GM19397 (cell line): ENCODE measurements around the gene ETV2.
"Not testable (repeated sequence)": the region's sequence is repeated elsewhere in the genome, so short reads cannot be mapped to it uniquely, and the experiment has no call there.

ENCODE experiments used
- ATAC-seq: cut with Tn5 transposase; IDR thresholded peaks from one replicate; pipeline ENCODE4 v1.9.1; 2021; ENCODE audit warnings: mild to moderate bottlenecking, moderate library complexity; ENCODE audit not compliant: unreplicated experiment

The ETV2 gene, protein sequence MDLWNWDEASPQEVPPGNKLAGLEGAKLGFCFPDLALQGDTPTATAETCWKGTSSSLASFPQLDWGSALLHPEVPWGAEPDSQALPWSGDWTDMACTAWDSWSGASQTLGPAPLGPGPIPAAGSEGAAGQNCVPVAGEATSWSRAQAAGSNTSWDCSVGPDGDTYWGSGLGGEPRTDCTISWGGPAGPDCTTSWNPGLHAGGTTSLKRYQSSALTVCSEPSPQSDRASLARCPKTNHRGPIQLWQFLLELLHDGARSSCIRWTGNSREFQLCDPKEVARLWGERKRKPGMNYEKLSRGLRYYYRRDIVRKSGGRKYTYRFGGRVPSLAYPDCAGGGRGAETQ

DNA sequence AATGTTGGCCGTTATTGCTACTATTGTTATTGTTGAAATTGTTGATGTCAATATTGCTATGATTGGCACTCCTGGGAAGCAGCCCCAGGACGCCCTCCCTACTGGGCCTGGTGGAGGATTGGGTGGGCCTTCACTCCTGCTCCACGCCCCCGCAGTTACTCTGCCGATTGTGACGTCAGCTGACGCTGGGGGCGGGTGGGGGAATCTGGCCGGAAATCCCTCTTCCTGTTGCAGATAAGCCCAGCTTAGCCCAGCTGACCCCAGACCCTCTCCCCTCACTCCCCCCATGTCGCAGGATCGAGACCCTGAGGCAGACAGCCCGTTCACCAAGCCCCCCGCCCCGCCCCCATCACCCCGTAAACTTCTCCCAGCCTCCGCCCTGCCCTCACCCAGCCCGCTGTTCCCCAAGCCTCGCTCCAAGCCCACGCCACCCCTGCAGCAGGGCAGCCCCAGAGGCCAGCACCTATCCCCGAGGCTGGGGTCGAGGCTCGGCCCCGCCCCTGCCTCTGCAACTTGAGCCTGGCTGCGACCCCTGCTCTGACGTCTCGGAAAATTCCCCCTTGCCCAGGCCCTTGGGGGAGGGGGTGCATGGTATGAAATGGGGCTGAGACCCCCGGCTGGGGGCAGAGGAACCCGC is at the start of gene ETV2:
ETV2 (plus strand) TSS at position 231 of the 637 bp plus-strand sequence. CDS start 716 bp downstream, outside the sequence.
- no peak for ATAC-seq

DNA sequence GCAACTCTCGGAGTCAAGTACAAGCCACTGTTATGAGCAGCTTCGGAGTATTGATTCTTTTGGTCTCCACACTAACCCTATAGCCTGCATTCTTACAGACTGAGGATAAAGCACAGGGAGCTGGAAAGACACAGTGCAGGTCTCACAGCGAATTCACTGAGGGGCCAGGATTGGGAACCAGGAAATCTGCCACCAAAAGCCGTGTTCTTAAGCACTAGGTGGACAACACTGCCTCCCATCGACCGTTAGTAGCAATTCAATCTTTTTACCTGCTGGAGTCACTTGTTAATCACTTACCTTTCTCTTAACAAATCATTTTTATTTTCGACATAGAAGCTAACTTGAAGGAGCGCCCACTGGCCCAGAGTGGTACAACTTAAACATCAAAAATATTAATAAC is 49.3 kb upstream of the ETV2 start:
- ATAC-seq = no peak

DNA sequence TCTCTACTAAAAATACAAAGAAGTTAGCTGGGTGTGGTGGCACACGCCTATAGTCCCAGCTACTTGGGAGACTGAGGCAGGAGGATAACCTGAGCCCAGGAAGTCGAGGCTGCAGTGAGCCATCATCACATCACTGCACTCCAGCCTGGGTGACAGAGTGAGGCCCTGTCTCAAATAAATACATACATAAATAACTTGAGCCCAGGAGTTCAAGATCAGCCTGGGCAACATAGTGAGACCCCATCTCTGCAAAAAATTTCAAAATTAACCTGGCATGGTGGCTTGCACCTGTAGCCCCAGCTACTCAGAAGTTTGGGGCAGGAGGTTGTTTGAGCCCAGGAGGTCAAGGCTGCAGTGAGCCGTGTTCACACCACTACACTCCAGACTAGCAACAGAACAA is 46.5 kb upstream of the ETV2 start:
- not testable (repeated sequence) for ATAC-seq

DNA sequence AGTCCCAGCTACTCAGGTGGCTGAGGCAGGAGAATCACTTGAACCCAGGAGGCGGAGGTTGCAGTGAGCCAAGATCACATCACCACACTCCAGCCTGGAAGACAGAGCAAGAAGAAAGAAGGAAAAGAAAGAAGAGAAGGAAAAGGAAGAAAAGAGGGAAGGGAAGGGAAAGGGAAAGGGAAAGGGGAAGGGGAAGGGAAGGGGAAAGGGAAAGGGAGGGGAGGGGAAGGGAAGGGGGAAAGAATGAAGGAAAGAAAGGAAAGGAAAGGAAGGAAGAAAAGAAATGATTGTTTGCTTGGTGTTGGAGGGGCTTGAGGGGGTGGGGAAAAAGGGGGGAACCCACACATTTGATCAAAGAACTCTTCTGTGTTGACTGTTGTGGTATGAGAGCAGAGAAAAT is 45.6 kb upstream of the ETV2 start:
- ATAC-seq = no peak

DNA sequence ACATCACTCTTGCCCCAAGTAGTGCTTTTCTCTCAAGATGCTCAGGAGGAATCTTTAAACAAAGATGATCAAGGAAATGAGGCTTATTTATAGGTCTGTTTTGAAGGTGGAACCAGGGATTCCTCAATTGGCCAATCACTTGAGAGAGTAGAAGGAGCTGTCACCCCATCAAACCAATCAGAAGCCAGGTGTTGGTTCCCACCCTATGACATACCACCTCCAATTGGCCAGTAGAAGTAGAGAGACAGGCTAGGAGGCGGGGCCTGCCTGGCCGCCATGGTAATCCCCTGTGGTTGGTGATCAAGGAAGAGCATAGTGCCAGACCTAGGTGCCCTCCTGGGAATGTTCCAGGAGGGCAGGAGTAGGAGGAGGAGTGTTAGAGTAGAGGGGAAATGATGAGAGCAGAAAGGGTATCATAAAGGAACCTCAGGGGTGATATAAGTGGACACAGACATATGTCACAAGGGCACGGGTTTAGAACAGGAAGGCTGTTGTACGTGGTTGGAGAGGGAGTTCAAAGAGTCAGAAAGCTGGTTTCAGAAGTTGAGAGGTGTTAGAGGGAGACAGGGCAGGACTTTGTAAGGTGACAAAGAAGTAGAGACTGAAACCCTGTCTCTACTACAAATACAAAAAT is 45.1 kb upstream of the ETV2 start:
- no peak for ATAC-seq

DNA sequence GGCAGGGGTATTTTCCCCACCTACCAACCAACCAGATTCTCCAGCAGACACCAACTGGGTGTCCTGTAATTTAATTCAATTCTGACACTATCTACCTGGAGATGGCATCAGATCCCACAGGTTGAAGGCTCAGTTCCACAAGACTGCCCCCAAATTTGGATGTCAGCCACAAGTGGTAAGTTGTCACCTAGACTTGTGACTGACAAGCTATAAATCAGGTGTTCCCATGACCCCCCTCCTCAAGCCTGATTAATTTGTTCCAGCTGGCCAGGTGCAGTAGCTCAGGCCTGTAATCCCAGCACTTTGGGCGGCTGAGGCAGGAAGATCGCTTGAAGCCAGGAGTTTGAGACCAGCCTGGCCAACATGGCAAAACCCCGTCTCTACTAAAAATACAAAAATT is 39.6 kb upstream of the ETV2 start:
- ATAC-seq = no peak

DNA sequence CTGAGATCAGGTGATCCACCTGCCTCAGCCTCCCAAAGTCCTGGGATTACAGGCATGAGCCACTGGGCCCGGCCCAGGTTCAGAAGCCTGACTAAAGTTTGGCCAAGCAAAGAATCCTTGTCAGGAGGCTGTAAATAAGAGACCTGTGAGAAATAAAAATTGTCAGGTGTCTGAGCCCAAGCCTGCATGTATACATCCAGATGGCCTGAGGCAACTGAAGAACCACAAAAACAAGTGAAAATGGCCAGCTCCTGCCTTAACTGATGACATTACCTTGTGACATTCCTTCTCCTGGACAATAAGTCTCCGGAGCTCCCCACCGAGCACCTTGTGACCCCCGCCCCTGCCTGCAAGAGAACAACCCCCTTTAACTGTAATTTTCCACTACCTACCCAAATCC is 37.1 kb upstream of the ETV2 start:
- ATAC-seq = not testable (repeated sequence)

DNA sequence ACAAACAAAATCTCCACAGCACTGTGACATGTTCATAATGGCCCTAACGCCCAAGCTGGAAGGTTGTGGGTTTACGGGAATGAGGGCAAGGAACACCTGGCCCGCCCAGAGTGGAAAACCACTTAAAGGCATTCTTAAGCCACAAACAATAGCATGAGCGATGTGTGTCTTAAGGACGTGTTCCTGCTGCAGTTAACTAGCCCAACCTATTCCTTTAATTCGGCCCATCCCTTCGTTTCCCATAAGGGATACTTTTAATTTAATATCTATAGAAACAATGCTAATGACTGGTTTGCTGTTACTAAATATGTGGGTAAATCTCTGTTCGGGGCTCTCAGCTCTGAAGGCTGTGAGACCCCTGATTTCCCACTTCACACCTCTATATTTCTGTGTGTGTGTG is 34.4 kb upstream of the ETV2 start:
- ATAC-seq = not testable (repeated sequence)

DNA sequence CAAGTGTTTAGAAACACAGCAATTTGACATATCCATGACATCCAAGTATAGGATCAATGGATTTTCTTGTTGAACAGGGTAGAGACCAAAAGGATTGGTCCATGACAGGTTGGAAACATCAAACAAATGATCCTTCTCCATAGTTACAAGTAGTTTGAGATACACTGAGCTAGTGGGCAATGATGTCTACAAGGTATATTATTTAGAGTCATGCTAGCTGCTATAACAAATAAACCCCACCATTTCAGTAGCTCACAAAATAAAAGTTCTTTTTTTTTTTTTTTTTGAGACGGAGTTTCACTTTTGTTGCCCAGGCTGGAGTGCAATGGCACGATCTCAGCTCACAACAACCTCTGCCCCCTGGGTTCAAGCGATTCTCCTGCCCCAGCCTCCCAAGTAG is 33.9 kb upstream of the ETV2 start:
- ATAC-seq = no peak

DNA sequence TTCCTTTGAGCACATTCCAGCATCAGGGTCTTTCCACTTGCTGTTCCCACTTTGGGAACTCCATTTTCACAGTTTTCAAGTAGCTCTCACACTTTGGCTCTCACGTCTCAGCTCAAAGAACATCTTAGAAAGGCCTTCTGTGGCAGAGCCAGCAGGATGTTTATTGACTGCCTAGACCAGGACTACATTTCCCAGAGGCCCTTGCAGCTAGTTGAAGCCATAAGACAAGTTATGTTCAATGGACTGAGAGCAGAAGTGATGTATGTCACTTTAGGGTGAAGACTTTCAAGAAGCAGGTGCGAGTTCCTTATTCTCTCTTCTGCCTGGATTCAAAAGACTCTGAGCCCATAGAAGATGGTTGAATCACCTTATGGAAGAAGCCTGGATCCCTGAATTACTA is 33.3 kb upstream of the ETV2 start:
- ATAC-seq = no peak

DNA sequence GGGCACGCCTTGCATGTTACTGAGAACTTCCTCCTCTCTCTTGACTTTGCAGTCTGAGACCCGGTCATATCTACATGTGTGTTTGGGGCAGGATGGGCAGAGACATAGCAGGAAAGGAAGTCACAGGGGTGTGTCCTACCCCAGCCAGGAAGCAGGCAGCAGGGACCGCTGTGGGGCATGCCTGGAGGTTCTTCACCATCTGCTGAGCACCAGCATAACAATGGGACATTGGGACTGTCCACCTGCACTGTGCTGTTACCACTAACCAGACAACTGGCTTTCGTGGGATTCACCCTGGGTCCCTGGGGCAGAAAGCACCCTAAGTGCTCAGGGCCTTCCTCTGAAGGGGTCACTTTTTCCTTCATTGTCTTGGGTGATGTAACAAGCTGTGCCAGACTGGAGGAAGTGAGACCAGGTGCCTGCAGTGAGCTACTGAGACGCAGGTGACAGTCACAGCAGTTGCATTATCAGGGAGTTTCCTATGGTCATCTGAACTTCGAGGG is 31.6 kb upstream of the ETV2 start:
- ATAC-seq = no peak

DNA sequence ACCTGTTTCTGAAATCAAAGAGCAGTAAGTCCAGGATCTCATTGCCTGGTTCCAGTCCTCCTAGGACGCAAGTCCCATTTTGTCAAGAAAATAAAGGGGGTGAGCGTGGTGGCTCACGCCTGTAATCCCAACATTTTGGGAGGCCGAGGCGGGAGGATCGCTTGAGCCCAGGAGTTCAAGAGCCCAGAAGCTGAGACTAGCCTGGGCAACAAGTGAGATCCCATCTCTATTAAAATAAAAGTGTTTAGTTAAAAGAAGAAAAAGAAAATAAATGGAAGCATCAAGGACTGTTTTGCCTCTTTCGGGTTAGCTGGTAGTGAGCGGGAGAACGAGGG is 29.4 kb upstream of the ETV2 start:
- no peak for ATAC-seq

DNA sequence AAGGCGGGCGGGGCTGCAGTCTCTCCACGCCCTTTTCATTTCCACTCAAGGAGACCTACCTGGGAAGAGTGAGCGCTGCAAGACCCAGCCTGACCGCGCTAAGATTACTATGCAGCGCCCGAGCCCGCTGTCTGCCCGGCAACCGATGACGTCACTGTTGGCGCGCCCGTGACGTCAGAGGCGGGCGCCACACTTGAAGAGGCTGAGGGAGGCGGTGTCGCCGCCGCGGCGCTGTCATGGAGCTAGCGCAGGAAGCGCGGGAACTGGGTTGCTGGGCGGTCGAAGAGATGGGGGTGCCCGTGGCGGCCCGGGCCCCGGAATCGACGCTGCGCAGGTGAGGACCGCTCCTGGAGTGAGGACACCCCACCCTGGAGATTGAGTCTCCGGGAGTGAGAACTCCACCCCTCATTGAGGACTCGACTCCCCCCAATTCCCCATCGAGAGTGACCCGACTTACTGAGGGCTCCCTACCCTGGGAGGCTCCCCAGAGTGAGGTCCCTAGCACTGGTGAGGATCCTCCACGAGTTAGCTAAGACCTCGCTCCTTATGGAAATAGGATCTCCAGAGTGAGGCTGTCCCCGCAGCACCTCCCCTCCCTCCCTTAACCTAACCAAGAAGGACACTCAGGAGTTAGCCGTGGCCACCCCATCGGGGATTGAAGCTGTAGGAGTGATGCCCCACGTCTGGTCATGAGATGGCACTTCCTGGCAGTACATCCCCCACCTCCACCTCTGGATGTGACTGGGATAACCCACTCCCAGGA is 28.8 kb upstream of the ETV2 start, which contains the start of gene HAUS5:
HAUS5 (plus strand) TSS at position 177 of the 763 bp plus-strand sequence; CDS start at position 237, 60 bp downstream.
- ATAC-seq = peak; percentile 88

DNA sequence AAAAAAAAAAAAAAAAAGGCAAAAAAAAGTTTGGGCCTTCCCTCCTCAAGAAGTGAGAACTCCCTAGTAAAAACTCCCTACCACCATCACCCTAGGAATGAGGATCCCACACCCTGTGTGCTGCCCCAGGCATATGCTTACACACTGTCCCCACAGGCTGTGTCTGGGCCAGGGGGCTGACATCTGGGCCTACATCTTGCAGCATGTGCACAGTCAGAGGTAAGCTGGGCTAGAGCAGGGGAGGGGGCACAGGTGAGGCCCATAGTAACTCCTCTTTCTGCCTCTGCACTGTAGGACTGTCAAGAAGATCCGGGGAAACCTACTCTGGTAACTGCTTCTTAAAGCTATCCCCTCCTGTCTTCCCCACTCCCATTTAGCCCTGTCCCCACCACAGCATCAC is 28.0 kb upstream of the ETV2 start:
- ATAC-seq = no peak

DNA sequence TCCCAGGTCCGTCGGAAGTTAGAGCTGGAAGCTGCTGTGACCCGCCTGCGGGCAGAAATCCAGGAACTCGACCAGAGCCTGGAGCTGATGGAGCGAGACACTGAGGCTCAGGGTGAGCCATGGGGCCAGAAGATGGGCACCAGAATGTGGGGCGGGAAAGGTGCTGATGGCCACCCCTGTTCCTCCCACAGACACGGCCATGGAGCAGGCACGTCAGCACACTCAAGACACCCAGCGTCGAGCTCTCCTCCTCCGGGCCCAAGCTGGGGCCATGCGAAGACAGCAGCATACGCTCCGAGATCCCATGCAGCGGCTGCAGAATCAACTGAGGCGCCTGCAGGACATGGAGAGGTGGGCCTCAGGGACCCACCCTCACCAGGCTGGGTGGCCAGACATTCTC is 26.5 kb upstream of the ETV2 start:
- no peak for ATAC-seq

DNA sequence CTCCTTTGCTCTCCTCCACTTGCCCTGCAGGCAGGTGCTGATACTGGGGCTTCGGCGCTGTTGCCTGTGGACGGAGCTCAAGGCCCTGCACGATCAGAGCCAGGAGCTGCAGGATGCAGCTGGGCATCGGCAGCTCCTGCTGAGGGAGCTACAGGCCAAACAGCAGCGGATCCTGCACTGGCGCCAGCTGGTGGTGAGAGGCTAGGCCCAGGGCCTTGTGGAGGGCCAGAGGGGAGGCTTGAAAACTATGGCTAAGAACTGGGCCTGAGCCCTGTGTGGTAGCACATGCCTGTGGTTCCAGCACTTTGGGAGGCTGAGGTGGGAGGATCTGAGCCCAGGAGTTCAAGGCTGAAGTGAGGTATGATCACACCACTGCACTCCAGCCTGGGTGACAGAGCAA is 22.7 kb upstream of the ETV2 start:
- no peak for ATAC-seq

DNA sequence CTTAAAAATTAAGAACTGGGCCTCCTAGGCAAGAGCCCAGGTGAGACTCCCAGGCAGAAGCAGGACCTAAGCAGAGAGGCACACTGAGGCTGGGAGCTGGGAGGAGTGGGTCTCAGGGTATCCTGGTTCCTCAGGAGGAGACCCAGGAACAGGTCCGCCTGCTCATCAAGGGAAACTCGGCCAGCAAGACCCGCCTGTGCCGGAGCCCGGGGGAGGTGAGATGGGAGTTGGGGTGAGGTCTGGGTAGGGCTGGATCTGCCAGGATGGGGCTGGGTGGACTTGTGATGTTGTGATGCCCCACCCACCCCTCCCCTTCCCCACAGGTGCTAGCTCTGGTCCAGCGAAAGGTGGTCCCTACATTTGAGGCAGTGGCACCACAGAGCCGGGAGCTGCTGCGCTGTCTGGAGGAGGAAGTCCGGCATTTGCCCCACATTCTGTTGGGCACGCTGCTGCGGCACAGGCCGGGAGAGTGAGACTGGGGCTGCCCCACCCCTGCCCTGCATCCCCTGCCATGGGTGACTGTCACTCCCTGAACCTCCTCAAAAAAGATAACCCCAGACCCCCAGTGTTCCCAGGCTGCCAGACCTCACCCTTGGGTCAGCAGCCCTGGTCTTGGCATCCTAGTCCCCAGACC is 22.1 kb upstream of the ETV2 start:
- no peak for ATAC-seq

DNA sequence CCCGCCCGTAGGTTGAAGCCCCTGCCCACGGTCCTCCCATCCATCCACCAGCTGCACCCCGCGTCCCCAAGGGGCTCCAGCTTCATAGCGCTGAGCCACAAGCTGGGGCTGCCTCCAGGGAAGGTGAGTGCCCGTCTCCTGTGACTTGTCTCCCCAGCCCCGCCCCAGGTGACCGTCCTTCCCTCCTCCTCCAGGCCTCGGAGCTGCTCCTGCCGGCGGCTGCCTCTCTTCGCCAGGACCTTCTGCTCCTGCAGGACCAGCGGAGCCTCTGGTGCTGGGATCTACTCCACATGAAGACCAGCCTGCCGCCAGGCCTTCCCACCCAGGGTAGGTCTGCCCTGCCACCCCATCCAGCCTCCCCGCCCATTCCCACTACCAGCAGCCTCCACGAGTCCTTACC is 21.5 kb upstream of the ETV2 start:
- no peak for ATAC-seq

DNA sequence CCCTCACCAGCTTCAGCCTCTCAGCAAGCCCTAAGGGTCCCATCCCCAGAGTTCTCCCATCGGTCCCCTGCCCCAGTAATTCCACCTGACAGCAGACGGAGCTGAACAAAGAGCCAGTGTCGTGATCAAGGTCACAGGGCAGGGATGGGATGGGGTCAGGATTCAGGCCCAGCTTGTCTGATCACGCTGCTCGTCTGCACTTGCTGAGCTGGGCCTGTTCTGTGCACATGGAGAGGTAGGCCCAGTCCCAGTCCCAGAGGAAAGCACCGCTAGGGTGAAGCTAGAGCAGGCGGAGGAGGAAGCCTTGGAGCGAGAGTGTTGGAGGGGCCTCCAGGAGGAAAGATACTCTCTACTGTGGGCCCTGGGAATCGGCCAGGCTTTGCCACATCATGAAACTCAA is 19.8 kb upstream of the ETV2 start:
- no peak for ATAC-seq

DNA sequence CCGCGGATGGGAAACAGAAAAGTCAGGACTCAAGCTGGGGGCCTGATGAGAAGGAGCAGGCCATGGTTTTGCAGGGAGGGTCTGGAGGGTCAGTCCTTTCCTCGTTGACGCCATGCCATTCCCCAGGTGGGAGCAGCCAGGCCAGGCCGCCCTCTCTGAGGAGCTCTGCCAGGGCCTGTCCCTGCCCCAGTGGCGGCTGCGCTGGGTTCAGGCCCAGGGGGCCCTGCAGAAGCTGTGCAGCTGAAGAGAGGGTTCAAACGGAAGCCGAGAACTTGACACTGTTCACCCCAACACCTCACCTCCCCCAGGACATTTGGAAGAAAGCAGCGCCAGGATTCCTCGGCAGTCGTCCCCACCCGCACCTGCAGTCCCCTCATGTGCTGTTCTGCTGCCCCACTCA is 18.8 kb upstream of the ETV2 start:
- ATAC-seq = no peak
